NCI-H2029 (cell line): ENCODE measurements around the gene IFIT3.
"Not testable (repeated sequence)": the region's sequence is repeated elsewhere in the genome, so short reads cannot be mapped to it uniquely, and the experiment has no call there.

Source experiments
- DNase-seq: peaks from one replicate; lab custom pipeline; 2025; lab: John Stamatoyannopoulos, UW

The IFIT3 gene

GRCh38 chr10:89304026-89304425 is 23.8 kb upstream of the IFIT3 start:
- no peak for DNase-seq

GRCh38 chr10:89304446-89304845 is 23.4 kb upstream of the IFIT3 start:
- DNase-seq: no peak

- DNase-seq: no peak
These were observed 22.9 kb upstream of the IFIT3 start for GRCh38 chr10:89304925-89305324.

DNA sequence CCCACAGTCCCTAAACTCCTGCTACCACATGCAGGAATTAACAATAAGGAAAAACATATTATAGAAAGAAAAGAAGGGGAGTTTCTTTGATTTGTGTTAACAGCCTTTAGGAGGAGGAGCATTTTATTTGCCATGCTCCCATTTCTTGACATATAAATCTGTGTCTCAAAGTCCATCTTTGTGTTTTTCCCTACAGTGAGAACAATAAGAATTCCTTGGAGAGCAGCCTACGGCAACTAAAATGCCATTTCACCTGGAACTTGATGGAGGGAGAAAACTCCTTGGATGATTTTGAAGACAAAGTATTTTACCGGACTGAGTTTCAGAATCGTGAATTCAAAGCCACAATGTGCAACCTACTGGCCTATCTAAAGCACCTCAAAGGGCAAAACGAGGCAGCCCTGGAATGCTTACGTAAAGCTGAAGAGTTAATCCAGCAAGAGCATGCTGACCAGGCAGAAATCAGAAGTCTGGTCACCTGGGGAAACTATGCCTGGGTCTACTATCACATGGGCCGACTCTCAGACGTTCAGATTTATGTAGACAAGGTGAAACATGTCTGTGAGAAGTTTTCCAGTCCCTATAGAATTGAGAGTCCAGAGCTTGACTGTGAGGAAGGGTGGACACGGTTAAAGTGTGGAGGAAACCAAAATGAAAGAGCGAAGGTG is 21.9 kb upstream of the IFIT3 start:
- no peak for DNase-seq

DNA sequence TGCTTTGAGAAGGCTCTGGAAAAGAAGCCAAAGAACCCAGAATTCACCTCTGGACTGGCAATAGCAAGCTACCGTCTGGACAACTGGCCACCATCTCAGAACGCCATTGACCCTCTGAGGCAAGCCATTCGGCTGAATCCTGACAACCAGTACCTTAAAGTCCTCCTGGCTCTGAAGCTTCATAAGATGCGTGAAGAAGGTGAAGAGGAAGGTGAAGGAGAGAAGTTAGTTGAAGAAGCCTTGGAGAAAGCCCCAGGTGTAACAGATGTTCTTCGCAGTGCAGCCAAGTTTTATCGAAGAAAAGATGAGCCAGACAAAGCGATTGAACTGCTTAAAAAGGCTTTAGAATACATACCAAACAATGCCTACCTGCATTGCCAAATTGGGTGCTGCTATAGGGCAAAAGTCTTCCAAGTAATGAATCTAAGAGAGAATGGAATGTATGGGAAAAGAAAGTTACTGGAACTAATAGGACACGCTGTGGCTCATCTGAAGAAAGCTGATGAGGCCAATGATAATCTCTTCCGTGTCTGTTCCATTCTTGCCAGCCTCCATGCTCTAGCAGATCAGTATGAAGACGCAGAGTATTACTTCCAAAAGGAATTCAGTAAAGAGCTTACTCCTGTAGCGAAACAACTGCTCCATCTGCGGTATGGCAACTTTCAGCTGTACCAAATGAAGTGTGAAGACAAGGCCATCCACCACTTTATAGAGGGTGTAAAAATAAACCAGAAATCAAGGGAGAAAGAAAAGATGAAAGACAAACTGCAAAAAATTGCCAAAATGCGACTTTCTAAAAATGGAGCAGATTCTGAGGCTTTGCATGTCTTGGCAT is 21.1 kb upstream of the IFIT3 start:
- no peak for DNase-seq

- DNase-seq: no peak
These were observed 20.6 kb upstream of the IFIT3 start for GRCh38 chr10:89307269-89307577.

DNA sequence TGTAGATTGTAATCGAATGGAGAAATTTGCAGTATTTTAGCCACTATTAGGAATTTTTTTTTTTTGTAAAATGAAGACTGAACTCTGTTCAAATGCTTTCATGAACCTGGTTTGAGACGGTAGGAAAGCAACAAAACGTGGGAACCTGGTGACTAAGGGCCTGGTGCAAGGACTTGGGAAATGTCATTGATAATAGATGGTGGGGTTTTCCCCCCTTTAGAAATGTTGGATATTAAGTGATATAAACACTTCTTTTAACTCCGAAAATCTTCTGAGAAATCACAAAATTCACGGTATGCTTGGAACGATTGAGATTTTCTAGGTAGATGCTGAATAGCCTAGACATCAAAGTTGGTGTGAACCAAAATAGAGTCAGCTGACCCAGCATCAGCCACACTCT is 19.5 kb upstream of the IFIT3 start:
- DNase-seq: no peak

- no peak for DNase-seq
These were observed 19.1 kb upstream of the IFIT3 start for GRCh38 chr10:89308736-89309135.

GRCh38 chr10:89309156-89310055 is 18.4 kb upstream of the IFIT3 start:
- no peak for DNase-seq

DNA sequence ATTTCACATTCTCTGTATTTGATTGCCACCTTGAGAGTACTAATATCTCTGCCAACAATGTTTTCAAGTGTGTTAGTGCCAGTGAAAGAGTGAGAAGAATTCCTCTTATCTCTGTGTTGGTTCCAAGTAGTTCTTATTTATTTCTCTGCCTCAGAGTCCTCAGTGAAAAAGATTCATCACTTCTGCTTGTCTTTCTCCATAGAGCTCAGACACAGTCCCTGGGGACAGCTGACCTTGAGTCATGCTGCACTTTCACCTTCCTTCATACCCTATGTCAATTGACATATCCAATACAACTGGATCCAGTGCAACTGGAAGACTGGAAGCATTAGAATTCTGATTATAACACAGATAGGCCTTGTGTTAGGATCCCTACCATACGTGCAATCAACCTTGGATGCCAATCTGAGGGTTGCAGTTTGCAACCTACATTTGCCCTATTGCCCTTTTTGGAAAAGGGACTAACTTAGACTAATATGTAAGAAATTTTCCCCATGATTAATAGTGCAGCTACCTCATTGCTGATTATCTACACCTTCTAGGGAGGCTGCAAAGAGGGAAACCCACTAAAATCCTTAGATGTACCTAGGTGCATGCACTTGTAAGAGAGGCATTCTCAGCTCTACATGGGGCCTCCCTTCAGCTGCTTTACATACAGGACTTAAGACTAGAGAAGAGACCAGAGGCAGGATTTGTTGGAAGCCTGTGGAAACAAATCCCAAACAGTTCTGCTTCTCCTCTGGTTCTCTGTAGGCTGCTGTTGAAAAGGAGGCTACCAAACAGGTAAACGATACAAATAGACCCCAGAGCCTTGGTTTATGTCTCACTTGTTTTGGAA is 17.5 kb upstream of the IFIT3 start:
- DNase-seq: no peak

DNA sequence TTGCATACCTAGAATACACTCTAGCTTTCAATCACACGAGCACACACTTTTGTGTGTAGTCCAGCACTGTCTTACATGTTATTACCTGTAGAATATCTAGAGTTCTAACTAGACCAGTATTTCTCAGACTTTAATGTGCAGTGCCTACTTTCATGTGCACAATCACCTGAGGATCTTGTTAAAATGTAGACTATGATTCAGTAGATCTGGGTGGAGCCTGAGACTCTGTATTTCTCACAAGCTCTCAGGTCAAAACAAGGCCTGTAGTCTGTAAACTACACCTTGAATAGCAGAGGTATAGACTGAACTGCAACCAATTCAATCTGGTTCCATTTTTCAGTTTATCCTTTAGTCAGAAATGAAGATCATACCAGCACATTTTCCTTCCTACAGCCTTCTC is 14.8 kb upstream of the IFIT3 start:
- DNase-seq: no peak

- DNase-seq: no peak
These were observed 13.1 kb upstream of the IFIT3 start for GRCh38 chr10:89314676-89315075.

GRCh38 chr10:89318047-89318446 is 9.8 kb upstream of the IFIT3 start:
- DNase-seq: not testable (repeated sequence)

DNA sequence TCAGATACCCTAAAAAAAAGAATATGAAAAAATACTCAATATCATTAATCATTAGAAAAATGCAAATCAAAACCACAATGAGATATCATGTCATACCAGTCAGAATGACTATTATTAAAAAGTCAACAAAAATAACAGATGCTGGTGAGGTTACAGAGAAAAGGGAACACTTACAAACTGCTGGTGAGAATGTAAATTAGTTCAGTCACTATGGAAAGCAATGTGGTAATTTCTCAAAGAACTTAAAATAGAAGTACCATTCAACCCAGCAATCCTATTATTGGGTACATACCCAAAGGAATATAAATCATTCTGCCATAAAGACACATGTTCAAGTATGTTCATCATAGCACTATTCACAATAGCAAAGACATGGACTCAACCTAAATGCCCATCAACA is 2.7 kb upstream of the IFIT3 start:
- not testable (repeated sequence) for DNase-seq

GRCh38 chr10:89325856-89326255 is 1.9 kb upstream of the IFIT3 start:
- DNase-seq: not testable (repeated sequence)

- no peak for DNase-seq
These were observed 1.4 kb downstream of the IFIT3 start for GRCh38 chr10:89329151-89329550.

DNA sequence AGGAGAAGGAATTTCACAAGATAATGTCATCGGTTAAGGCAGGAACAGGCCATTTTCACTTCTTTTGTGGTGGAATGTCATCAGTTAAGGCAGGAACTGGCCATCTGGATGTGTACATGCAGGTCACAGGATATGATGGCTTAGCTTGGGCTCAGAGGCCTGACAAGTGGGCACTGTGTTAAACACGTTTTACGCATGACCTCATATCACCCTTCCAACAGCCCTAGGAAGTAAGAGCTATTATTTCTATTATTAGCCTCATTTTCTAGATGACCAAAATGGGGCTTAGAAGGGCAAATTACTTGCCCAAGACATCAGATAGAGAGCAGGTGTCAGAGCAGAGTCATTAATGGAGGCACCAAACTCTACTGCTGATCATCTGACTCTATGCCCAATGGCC is 2.2 kb downstream of the IFIT3 start:
- DNase-seq: not testable (repeated sequence)

DNA sequence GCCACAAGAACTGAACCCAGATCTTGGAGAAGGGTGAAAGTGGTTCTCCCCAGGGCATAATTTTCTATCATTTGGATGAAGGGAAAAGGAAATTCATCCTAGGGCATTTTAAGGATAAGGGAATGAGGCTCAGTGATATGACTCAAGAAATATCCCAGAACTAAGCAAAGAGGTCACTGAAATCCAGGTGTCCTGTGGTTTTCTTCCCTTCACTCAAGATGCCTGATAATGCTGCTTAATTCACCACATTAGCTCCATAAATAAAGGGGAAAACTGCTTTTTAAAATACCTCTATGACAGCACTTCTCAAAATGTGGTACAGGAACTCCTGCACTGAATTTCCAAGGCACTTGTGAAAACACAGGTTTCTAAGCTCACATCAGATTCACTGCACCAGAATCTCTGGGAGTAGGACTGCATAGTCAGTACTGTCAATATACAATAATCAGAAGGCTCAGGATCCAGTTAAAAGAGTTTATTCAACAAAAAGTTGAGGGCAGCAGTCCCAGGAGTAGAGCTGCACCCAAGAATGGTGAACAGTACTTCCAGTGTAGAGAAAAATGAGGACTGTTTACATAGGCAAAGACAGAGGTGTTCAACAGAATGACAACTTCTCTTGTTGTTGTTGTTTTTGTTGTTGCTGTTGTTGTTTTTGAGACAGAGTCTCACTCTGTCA is 2.9 kb downstream of the IFIT3 start:
- no peak for DNase-seq

GRCh38 chr10:89331487-89332122 is 3.8 kb downstream of the IFIT3 start:
- not testable (repeated sequence) for DNase-seq

DNA sequence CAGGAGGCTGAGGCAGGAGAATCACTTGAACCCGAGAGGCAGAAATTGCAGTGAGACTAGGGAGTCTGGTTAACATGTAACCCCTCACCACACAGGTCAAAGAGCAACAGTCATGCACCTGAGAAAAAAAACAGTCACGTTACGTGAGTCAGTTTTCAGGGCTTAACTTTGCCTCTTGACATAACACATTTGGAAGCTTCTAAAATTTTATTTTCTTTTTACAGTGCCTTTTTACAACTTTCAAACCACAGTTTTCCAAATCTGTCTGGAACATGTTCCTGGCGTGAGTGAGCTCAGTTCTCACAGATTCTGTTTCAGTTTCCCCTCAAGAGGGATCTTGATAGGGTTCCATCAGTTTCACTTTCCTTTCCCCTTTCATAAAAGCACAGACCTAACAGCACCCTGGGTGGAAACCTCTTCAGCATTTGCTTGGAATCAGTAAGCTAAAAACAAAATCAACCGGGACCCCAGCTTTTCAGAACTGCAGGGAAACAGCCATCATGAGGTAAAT is 4.4 kb downstream of the IFIT3 start:
- peak; percentile 17 for DNase-seq
